OCI-LY1 (cell line): ENCODE results near the gene CEMIP2.

Experiments used
- H2AFZ ChIP-seq: fragments of 200-600 bp; sonication (generic), shearing (Covaris generic); 2 replicates; pipeline ENCODE4 v1.6.0; 2014; ENCODE audit warnings: antibody characterized with exemption, mild to moderate bottlenecking, low read length
- H3F3A ChIP-seq: fragments of 200-600 bp; sonication (generic), shearing (Covaris generic); 2 replicates; pipeline ENCODE4 v1.6.0; 2014; ENCODE audit warnings: mild to moderate bottlenecking, antibody characterized with exemption, low read length, moderate library complexity; ENCODE audit not compliant: insufficient read depth
- H3K27ac ChIP-seq: fragments of 200-600 bp; sonication (generic); 2 replicates; pipeline ENCODE4 v1.5.1; 2014; ENCODE audit warnings: low read length, mixed run types, mild to moderate bottlenecking, low read depth; ENCODE audit not compliant: poor library complexity, severe bottlenecking
- H3K27me3 ChIP-seq: fragments of 200-600 bp; sonication (generic); 2 replicates; pipeline ENCODE4 v1.6.0; 2014; ENCODE audit warnings: antibody characterized with exemption, mild to moderate bottlenecking, low read length, moderate library complexity; ENCODE audit not compliant: insufficient read depth
- H3K36me3 ChIP-seq: fragments of 200-600 bp; sonication (generic); 2 replicates; pipeline ENCODE4 v1.6.1; 2014; ENCODE audit warnings: mild to moderate bottlenecking, antibody characterized with exemption, low read length, moderate library complexity, mixed read lengths; ENCODE audit not compliant: insufficient read depth
- H3K4me1 ChIP-seq: fragments of 200-600 bp; sonication (generic); 2 replicates; pipeline ENCODE4 v1.5.1; 2014; ENCODE audit warnings: mild to moderate bottlenecking, low read length, moderate library complexity; ENCODE audit not compliant: insufficient read depth, severe bottlenecking
- H3K4me2 ChIP-seq: fragments of 200-600 bp; sonication (generic), shearing (Covaris generic); 2 replicates; pipeline ENCODE4 v1.6.1; 2014; ENCODE audit warnings: low read length
- H3K4me3 ChIP-seq: fragments of 200-600 bp; sonication (generic); 2 replicates; pipeline ENCODE4 v1.5.1; 2014; ENCODE audit warnings: low read length, low read depth, mild to moderate bottlenecking, mixed read lengths; ENCODE audit not compliant: poor library complexity, severe bottlenecking
- H3K79me2 ChIP-seq: fragments of 200-600 bp; shearing (Covaris generic); 2 replicates; pipeline ENCODE4 v1.6.1; 2016; ENCODE audit warnings: mixed run types, low read length, mixed read lengths; ENCODE audit not compliant: insufficient read depth
- H3K9ac ChIP-seq: fragments of 200-600 bp; sonication (generic), shearing (Covaris generic); 2 replicates; pipeline ENCODE4 v1.6.1; 2014; ENCODE audit warnings: mild to moderate bottlenecking, low read length, mixed read lengths
- H3K9me2 ChIP-seq: fragments of 200-600 bp; sonication (generic), shearing (Covaris generic); 2 replicates; pipeline ENCODE4 v1.6.1; 2014; ENCODE audit warnings: low read depth, mild to moderate bottlenecking, low read length, mixed read lengths
- H3K9me3 ChIP-seq: fragments of 200-600 bp; shearing (Covaris generic); 2 replicates; pipeline ENCODE4 v1.6.1; 2014; ENCODE audit warnings: low read length, mixed read lengths
- H4K20me1 ChIP-seq: fragments of 200-600 bp; sonication (generic), shearing (Covaris generic); 2 replicates; pipeline ENCODE4 v1.6.0; 2016; ENCODE audit warnings: mild to moderate bottlenecking, low read length; ENCODE audit not compliant: insufficient read depth
- EZH2 ChIP-seq: fragments of 200-600 bp; sonication (generic), shearing (Covaris generic); IDR thresholded peaks from 2 replicates; pipeline ENCODE4 v1.8.0; 2017; ENCODE audit warnings: borderline replicate concordance, mixed run types, mild to moderate bottlenecking, antibody characterized with exemption, low read length, moderate library complexity, mixed read lengths
- TF ChIP-seq, protein P1 (sequence below): fragments of 200-600 bp; sonication (generic), shearing (Covaris generic); IDR thresholded peaks from 2 replicates; pipeline ENCODE4 v1.5.1; 2017; ENCODE audit warnings: mild to moderate bottlenecking, antibody characterized with exemption, low read length, moderate library complexity, mixed read lengths

The CEMIP2 gene

DNA sequence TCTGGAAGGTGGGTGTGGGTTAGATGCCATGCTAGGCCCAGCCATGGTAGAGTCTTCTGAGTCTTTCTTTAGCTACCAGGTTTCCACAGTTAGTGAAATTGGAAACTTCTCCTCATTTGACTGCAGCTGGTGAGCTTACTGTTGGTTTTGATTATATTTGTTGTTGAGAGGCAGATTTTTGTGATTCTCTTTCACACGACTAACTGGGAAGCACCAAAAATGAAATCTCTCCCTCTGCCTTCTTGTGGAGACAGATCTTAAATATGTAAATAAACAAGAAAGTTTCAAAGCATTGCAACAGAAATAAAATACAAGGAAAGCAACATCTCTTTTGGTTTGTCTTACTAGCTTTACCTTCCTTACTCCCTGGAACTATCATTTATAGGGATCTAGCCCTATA is 122.2 kb downstream of the CEMIP2 start:
- Histone ChIP-seq H3F3A (no peaks in the 10 kb centered on the region), H3K27ac (no peak overlapping the region), H3K9me2 (no peaks in the 10 kb centered on the region), H2AFZ (no peak overlapping the region), H3K9me3 (no peaks in the 10 kb centered on the region), H3K36me3 (no peaks in the 10 kb centered on the region), H3K27me3 (no peaks in the 10 kb centered on the region), H4K20me1 (no peaks in the 10 kb centered on the region), H3K9ac (no peak overlapping the region), H3K4me2 (no peak overlapping the region), H3K4me3 (no peak overlapping the region), H3K79me2 (no peaks in the 10 kb centered on the region), H3K4me1 (no peaks in the 10 kb centered on the region)
- TF ChIP-seq EZH2, result no peak
- TF ChIP-seq, protein P1, sequence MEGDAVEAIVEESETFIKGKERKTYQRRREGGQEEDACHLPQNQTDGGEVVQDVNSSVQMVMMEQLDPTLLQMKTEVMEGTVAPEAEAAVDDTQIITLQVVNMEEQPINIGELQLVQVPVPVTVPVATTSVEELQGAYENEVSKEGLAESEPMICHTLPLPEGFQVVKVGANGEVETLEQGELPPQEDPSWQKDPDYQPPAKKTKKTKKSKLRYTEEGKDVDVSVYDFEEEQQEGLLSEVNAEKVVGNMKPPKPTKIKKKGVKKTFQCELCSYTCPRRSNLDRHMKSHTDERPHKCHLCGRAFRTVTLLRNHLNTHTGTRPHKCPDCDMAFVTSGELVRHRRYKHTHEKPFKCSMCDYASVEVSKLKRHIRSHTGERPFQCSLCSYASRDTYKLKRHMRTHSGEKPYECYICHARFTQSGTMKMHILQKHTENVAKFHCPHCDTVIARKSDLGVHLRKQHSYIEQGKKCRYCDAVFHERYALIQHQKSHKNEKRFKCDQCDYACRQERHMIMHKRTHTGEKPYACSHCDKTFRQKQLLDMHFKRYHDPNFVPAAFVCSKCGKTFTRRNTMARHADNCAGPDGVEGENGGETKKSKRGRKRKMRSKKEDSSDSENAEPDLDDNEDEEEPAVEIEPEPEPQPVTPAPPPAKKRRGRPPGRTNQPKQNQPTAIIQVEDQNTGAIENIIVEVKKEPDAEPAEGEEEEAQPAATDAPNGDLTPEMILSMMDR, result no peak

GRCh38 chr9:71644819-71645362 is 123.4 kb downstream of the CEMIP2 start:
- Histone ChIP-seq H3K27me3 (no peaks in the 10 kb centered on the region), H3K79me2 (no peaks in the 10 kb centered on the region), H3K4me2 (no peak overlapping the region), H3K27ac (no peak overlapping the region), H2AFZ (no peak overlapping the region), H3K4me3 (no peak overlapping the region), H3K4me1 (no peaks in the 10 kb centered on the region), H3K9me3 (no peaks in the 10 kb centered on the region), H3K9me2 (no peaks in the 10 kb centered on the region), H3F3A (no peaks in the 10 kb centered on the region), H3K36me3 (no peaks in the 10 kb centered on the region), H3K9ac (no peak overlapping the region), H4K20me1 (no peaks in the 10 kb centered on the region)
- TF ChIP-seq, protein P1, result no peak
- no peak for TF ChIP-seq EZH2

- Histone ChIP-seq H3K9me3 (no peaks in the 10 kb centered on the region), H3K4me2 (no peak overlapping the region), H3K4me1 (no peaks in the 10 kb centered on the region), H3K9me2 (no peaks in the 10 kb centered on the region), H3F3A (no peaks in the 10 kb centered on the region), H3K4me3 (no peak overlapping the region), H3K27ac (no peak overlapping the region), H4K20me1 (no peaks in the 10 kb centered on the region), H3K36me3 (no peaks in the 10 kb centered on the region), H2AFZ (no peak overlapping the region), H3K27me3 (no peaks in the 10 kb centered on the region), H3K9ac (no peak overlapping the region), H3K79me2 (no peaks in the 10 kb centered on the region)
- no peak for TF ChIP-seq EZH2
- TF ChIP-seq, protein P1, result no peak
Observed at GRCh38 chr9:71643330-71643729, 125.0 kb downstream of the CEMIP2 start.
